ENCODE measurements around the gene KLHDC8B. TPM values are rescaled to one million over a fixed set of nuclear protein-coding genes. Genes with fewer than 3 reads are reported as not detected.

Gene KLHDC8B
- total RNA-seq, 1 experiment from 2014 or later, result 13.5 TPM

DNA sequence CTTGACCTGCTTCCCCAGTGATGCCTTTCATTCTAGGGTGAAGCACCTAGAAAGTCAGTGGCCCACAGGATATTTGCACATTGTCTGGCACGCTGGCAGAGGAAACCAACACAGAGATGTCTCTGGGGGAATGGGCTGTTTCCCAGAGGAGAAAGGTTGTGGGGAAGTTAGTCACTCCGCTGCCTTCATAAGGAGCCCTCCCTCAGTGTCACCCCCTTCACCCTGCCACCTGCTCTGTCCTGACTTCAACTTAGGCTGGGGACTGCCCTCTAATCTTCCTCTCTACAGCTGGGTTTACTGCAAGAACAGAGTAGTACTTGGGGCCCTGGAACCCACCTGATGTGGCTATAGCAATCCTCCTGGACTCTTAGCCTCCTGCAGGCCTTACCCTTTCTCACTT, 5.7 kb downstream of the KLHDC8B start:
- H3K4me3 Mint-ChIP-seq, result no peak overlapping the region
- Histone ChIP-seq H3K14ac (ENCODE audit: insufficient read depth, low read length) (no peak overlapping the region; the same call in 1 of the 2 replicates), H2BK15ac (ENCODE audit: low read depth, low read length) (no peak overlapping the region), H3K18ac (ENCODE audit: insufficient read length, low read depth, low read length) (no peak overlapping the region), H3K4ac (ENCODE audit: low read depth, low read length) (no peak overlapping the region), H3K9me3 (ENCODE audit: control insufficient read depth, low read depth, low read length) (no peaks in the 10 kb centered on the region), H2BK120ac (ENCODE audit: low read depth, low read length, poor library complexity, severe bottlenecking) (no peak overlapping the region), H4K8ac (replicated peaks; ENCODE audit: insufficient read length, low read depth, low read length) (no peak overlapping the region), H3K79me1 (ENCODE audit: insufficient read depth, low read depth, low read length, poor library complexity, severe bottlenecking) (no peaks in the 10 kb centered on the region), H3K4me2 (ENCODE audit: insufficient read depth, insufficient read length, low read length) (no peak overlapping the region), H3K79me2 (ENCODE audit: insufficient read depth, low read length) (no peaks in the 10 kb centered on the region), H3K9ac (ENCODE audit: extremely low read depth, insufficient read length, low read length) (no peak overlapping the region), H3K4me1 (ENCODE audit: insufficient read depth, low read length) (peaks cover 5% of the 10 kb centered on the region; the same call in 1 of the 2 replicates), H4K91ac (ENCODE audit: insufficient read length, low read depth, low read length) (no peak overlapping the region), H3K23me2 (ENCODE audit: insufficient read length, low read depth, low read length, poor library complexity, severe bottlenecking) (peaks cover under 1% of the 10 kb centered on the region), H3T11ph (ENCODE audit: low read length) (no peak overlapping the region), H3K27me3 (ENCODE audit: insufficient read depth, low read length) (no peaks in the 10 kb centered on the region), H4K20me1 (ENCODE audit: control insufficient read depth, insufficient read depth, insufficient read length) (no peaks in the 10 kb centered on the region), H4K5ac (ENCODE audit: insufficient read length, low read depth, low read length) (no peak overlapping the region), H2BK20ac (ENCODE audit: low read depth, low read length, poor library complexity, severe bottlenecking) (no peak overlapping the region), H3K23ac (ENCODE audit: insufficient read length, low read depth, low read length) (no peak overlapping the region), H2BK5ac (ENCODE audit: insufficient read length, low read length) (no peak overlapping the region), H3K56ac (ENCODE audit: insufficient read length, low read depth, low read length) (no peak overlapping the region), H3K27ac (ENCODE audit: insufficient read length, low read depth, low read length) (no peak overlapping the region), H2AFZ (ENCODE audit: low read length) (no peak overlapping the region), H2AK5ac (ENCODE audit: insufficient read length, low read length) (no peak overlapping the region), H2BK12ac (ENCODE audit: insufficient read length, low read depth, low read length) (no peak overlapping the region)
- DNase-seq, result no peak
- H3K27ac Mint-ChIP-seq, result no peak overlapping the region; a peak in 1 of 7 replicates
- peaks cover 2 to 3% of the 10 kb centered on the region in 2 experiments; a peak in 1 of 5 replicates for H3K9me3 Mint-ChIP-seq
- H3K27me3 Mint-ChIP-seq (ENCODE audit: low read depth), result peaks cover 15% of the 10 kb centered on the region
- TF ChIP-seq, protein P1, sequence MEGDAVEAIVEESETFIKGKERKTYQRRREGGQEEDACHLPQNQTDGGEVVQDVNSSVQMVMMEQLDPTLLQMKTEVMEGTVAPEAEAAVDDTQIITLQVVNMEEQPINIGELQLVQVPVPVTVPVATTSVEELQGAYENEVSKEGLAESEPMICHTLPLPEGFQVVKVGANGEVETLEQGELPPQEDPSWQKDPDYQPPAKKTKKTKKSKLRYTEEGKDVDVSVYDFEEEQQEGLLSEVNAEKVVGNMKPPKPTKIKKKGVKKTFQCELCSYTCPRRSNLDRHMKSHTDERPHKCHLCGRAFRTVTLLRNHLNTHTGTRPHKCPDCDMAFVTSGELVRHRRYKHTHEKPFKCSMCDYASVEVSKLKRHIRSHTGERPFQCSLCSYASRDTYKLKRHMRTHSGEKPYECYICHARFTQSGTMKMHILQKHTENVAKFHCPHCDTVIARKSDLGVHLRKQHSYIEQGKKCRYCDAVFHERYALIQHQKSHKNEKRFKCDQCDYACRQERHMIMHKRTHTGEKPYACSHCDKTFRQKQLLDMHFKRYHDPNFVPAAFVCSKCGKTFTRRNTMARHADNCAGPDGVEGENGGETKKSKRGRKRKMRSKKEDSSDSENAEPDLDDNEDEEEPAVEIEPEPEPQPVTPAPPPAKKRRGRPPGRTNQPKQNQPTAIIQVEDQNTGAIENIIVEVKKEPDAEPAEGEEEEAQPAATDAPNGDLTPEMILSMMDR (conservative IDR thresholded peaks at IDR 0.05), result no peak
- WGBS (ENCODE audit: extremely low coverage, insufficient read length, low lambda C conversion rate), result no CpG with 5 or more reads among the region's 2 CpGs
- peaks cover 0 to 6% (median 3%) of the 10 kb centered on the region in 3 experiments; a peak in 4 of 7 replicates for H3K36me3 Mint-ChIP-seq (ENCODE audit: insufficient read depth in 1 of 3, low read depth in 3 of 3)
- H3K4me1 Mint-ChIP-seq, result peaks cover 16 to 21% of the 10 kb centered on the region in 2 experiments
